ENCODE data around the gene C1orf87. TPM values are rescaled to one million over a fixed set of nuclear protein-coding genes. Genes with fewer than 3 reads are reported as not detected.

C1orf87 gene
- polyA plus RNA-seq, 1 of the 3 experiments (the other 2 are of a cell fraction), result not detected

GRCh38 chr1:60008500-60008899 is 65.1 kb downstream of the C1orf87 start:
- Histone ChIP-seq H3K9me3 (no peaks in the 10 kb centered on the region), H2AFZ (ENCODE audit: low read depth) (no peak overlapping the region), H3K4me1 (ENCODE audit: control insufficient read depth in 1 of 2, insufficient read depth in 2 of 2, low read depth in 1 of 2, low read length in 1 of 2) (no peaks in the 10 kb centered on the region), H3K9ac (no peak overlapping the region), H3F3A (replicated peaks; ENCODE audit: insufficient read depth) (no peaks in the 10 kb centered on the region), H3K9me2 (no peaks in the 10 kb centered on the region), H3K79me2 (ENCODE audit: insufficient read depth) (no peaks in the 10 kb centered on the region), H3K27ac (ENCODE audit: low read depth in 2 of 2, low read length in 1 of 2) (no peak overlapping the region), H3K27me3 (ENCODE audit: insufficient read depth) (no peaks in the 10 kb centered on the region), H3K4me2 (no peak overlapping the region), H4K20me1 (ENCODE audit: insufficient read depth) (no peaks in the 10 kb centered on the region), H3K36me3 (replicated peaks in 1 of 2; ENCODE audit: control insufficient read depth in 1 of 2, insufficient read depth in 2 of 2, low read length in 1 of 2) (no peaks in the 10 kb centered on the region), H3K4me3 (ENCODE audit: low read depth in 2 of 2, low read length in 1 of 2) (no peak overlapping the region)
- ChIA-PET CTCF (interaction anchor here (0.8 to 1.1 kb wide), 2 partner anchors 12 to 61 kb away, joined by 3 read pairs; no protein-coding TSS in a partner anchor), POLR2A (no interaction called here)
- TF ChIP-seq FOXM1 (IDR thresholded peaks at IDR 0.05; ENCODE audit: low read depth), result no peak
- TF ChIP-seq TEAD4 (IDR thresholded peaks at IDR 0.05; ENCODE audit: borderline replicate concordance, insufficient read depth), result no peak
- TF ChIP-seq, protein P1, sequence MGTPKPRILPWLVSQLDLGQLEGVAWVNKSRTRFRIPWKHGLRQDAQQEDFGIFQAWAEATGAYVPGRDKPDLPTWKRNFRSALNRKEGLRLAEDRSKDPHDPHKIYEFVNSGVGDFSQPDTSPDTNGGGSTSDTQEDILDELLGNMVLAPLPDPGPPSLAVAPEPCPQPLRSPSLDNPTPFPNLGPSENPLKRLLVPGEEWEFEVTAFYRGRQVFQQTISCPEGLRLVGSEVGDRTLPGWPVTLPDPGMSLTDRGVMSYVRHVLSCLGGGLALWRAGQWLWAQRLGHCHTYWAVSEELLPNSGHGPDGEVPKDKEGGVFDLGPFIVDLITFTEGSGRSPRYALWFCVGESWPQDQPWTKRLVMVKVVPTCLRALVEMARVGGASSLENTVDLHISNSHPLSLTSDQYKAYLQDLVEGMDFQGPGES (IDR thresholded peaks at IDR 0.05; ENCODE audit: low read depth, low read length), result no peak
- TF ChIP-seq TCF12 (IDR thresholded peaks at IDR 0.05), result no peak
- DNase-seq, result no peak
- WGBS (ENCODE audit: low lambda C conversion rate), result 26% methylated on average over 4 of the region's 4 CpGs

DNA sequence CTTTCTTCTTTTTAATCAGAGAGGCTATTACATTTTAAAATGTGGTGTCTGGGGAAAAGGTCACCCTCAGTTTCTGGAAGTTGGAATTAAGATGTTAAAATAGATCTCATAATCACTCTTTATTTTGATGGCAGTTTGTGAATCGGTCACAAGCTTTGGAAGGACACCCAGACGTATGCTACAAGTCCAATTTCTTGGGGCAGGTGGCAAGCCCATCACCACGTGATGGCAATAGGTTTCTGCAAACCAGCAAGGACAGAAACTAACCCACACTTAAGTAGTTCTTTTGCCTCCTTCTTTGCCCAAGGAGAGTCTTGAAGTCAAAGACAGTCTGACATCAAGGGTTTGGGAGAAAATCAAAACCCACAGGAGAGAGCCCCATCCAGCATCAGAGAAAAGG is 72.9 kb downstream of the C1orf87 start:
- H3K36me3 ChIP-seq (replicated peaks in 1 of 2; ENCODE audit: control insufficient read depth in 1 of 2, insufficient read depth in 2 of 2, low read length in 1 of 2), result no peaks in the 10 kb centered on the region
- no peak overlapping the region for H3K4me3 ChIP-seq (ENCODE audit: low read depth in 2 of 2, low read length in 1 of 2)
- no peak overlapping the region for H3K4me2 ChIP-seq
- H3K9me3 ChIP-seq, result no peaks in the 10 kb centered on the region
- no peak overlapping the region for H2AFZ ChIP-seq (ENCODE audit: low read depth)
- H4K20me1 ChIP-seq (ENCODE audit: insufficient read depth), result no peaks in the 10 kb centered on the region
- H3K9me2 ChIP-seq, result no peaks in the 10 kb centered on the region
- DNase-seq, result no peak
- H3K79me2 ChIP-seq (ENCODE audit: insufficient read depth), result no peaks in the 10 kb centered on the region
- no peak overlapping the region for H3K9ac ChIP-seq
- POLR2A ChIA-PET, result no interaction called here
- no peak overlapping the region for H3K27ac ChIP-seq (ENCODE audit: low read depth in 2 of 2, low read length in 1 of 2)
- no peak for TF ChIP-seq GABPA (IDR thresholded peaks at IDR 0.05; ENCODE audit: low read depth)
- TF ChIP-seq USF1 (IDR thresholded peaks at IDR 0.05; ENCODE audit: borderline replicate concordance, low read depth), result no peak
- no peak for TF ChIP-seq MEF2A (IDR thresholded peaks at IDR 0.05; ENCODE audit: borderline replicate concordance, low read depth)
- no peak for TF ChIP-seq RFX5 (IDR thresholded peaks at IDR 0.05; ENCODE audit: low read length)
- CTCF ChIA-PET, result interaction anchor here (1.1 kb wide), 1 partner anchor 30 kb away, joined by 3 read pairs; no protein-coding TSS in a partner anchor
- 46% methylated on average over 3 of the region's 3 CpGs for WGBS (ENCODE audit: low lambda C conversion rate)
- H3K27me3 ChIP-seq (ENCODE audit: insufficient read depth), result no peaks in the 10 kb centered on the region
- peaks cover 0 to 12% of the 10 kb centered on the region in 2 experiments; a peak in 1 of 4 replicates for H3K4me1 ChIP-seq (ENCODE audit: control insufficient read depth in 1 of 2, insufficient read depth in 2 of 2, low read depth in 1 of 2, low read length in 1 of 2)
- H3F3A ChIP-seq (replicated peaks; ENCODE audit: insufficient read depth), result peaks cover 3% of the 10 kb centered on the region

DNA sequence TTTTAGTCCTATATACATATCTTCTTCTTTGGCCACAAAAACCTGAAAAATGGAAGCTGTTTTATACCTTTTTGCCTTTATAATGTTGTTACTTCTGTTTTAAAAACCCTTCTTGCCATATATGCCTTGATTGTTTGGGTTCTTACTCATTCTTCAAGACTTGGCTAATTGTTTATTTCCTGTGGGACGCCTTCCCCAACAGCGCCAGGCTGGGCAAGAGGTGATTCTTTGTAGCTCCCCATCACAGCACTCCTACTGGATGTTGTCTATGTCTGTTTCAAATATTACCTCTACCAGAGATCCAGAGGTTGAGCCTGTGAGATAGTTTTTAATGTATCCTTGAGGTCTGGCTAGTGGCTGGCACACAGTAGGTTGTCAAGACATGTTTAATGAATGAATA is 73.8 kb downstream of the C1orf87 start:
- H3K27me3 ChIP-seq (ENCODE audit: insufficient read depth), result no peaks in the 10 kb centered on the region
- H3K27ac ChIP-seq (ENCODE audit: low read depth in 2 of 2, low read length in 1 of 2), result no peak overlapping the region
- H3K4me3 ChIP-seq (ENCODE audit: low read depth in 2 of 2, low read length in 1 of 2), result no peak overlapping the region
- WGBS (ENCODE audit: low lambda C conversion rate), result 62% methylated on average over 2 of the region's 2 CpGs
- H3K4me2 ChIP-seq, result no peak overlapping the region
- no peak overlapping the region for H3K9ac ChIP-seq
- no peak for DNase-seq
- peaks cover 0 to 16% of the 10 kb centered on the region in 2 experiments; a peak in 1 of 4 replicates for H3K4me1 ChIP-seq (ENCODE audit: control insufficient read depth in 1 of 2, insufficient read depth in 2 of 2, low read depth in 1 of 2, low read length in 1 of 2)
- no peak overlapping the region for H2AFZ ChIP-seq (ENCODE audit: low read depth)
- no peaks in the 10 kb centered on the region for H3K9me3 ChIP-seq
- no peaks in the 10 kb centered on the region for H3K9me2 ChIP-seq
- H4K20me1 ChIP-seq (ENCODE audit: insufficient read depth), result no peaks in the 10 kb centered on the region
- ChIA-PET POLR2A (no interaction called here), CTCF (interaction anchor here (0.9 to 1.2 kb wide), 2 partner anchors 28 to 34 kb away, joined by 3 to 5 read pairs; no protein-coding TSS in a partner anchor)
- no peaks in the 10 kb centered on the region for H3K36me3 ChIP-seq (replicated peaks in 1 of 2; ENCODE audit: control insufficient read depth in 1 of 2, insufficient read depth in 2 of 2, low read length in 1 of 2)
- peaks cover 8% of the 10 kb centered on the region for H3F3A ChIP-seq (replicated peaks; ENCODE audit: insufficient read depth)
- TF ChIP-seq, protein P2, sequence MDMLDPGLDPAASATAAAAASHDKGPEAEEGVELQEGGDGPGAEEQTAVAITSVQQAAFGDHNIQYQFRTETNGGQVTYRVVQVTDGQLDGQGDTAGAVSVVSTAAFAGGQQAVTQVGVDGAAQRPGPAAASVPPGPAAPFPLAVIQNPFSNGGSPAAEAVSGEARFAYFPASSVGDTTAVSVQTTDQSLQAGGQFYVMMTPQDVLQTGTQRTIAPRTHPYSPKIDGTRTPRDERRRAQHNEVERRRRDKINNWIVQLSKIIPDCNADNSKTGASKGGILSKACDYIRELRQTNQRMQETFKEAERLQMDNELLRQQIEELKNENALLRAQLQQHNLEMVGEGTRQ (IDR thresholded peaks at IDR 0.05; ENCODE audit: borderline replicate concordance, low read depth, low read length), result no peak
- no peak for TF ChIP-seq ZBTB33 (IDR thresholded peaks at IDR 0.05; ENCODE audit: borderline replicate concordance, low read depth)
- H3K79me2 ChIP-seq (ENCODE audit: insufficient read depth), result no peaks in the 10 kb centered on the region

Data from SK-N-SH (cell line).